ENCODE measurements around the gene RBM12. TPM values are rescaled to one million over a fixed set of nuclear protein-coding genes. Genes with fewer than 3 reads are reported as not detected.
"Not testable (repeated sequence)": the region's sequence is repeated elsewhere in the genome, so short reads cannot be mapped to it uniquely, and the experiment has no call there.

Gene RBM12
- polyA plus RNA-seq, 1 donor (not counting 4 experiments of a cell fraction or from before 2014, with no cell fraction given), result 98.9 TPM

GRCh38 chr20:35686872-35687271 is 22.2 kb upstream of the RBM12 start:
- H3K27ac ChIP-seq (ENCODE audit: control insufficient read depth, insufficient read depth, low read length); H3K4me2 ChIP-seq (ENCODE audit: control insufficient read depth, extremely low read depth, insufficient read depth, low read depth, low read length); DNase-seq (ENCODE audit: low read depth, low spot score); H3K79me2 ChIP-seq (ENCODE audit: control insufficient read depth, insufficient read depth, low read length); H4K20me1 ChIP-seq (ENCODE audit: control insufficient read depth, extremely low read depth, insufficient read depth, low read length); H3K9me3 ChIP-seq (ENCODE audit: control insufficient read depth, low read depth, low read length); H3K4me1 ChIP-seq (ENCODE audit: control insufficient read depth, extremely low read depth, insufficient read depth, low read length); H3K27me3 ChIP-seq (ENCODE audit: control insufficient read depth, extremely low read depth, insufficient read depth, low read length); H3K9ac ChIP-seq (ENCODE audit: control insufficient read depth, extremely low read depth, insufficient read depth, low read length); H3K9me1 ChIP-seq (ENCODE audit: control insufficient read depth, extremely low read depth, insufficient read depth, low read length); H2AFZ ChIP-seq (ENCODE audit: control insufficient read depth, low read length); FAIRE-seq; H3K36me3 ChIP-seq (ENCODE audit: control insufficient read depth in 2 of 2, extremely low read depth in 1 of 2, insufficient read depth in 2 of 2, low read length in 2 of 2); dilution Hi-C loops (cut with MboI; ENCODE audit: extremely low pct_ligation_motif_present, low sequenced_read_pairs); H3K4me3 ChIP-seq (ENCODE audit: control insufficient read depth in 2 of 3, extremely low read depth in 1 of 3, insufficient read depth in 2 of 3, low read depth in 1 of 3, low read length in 3 of 3): not testable (repeated sequence)
- peak in 2 of 3 experiments; percentile 10 to 18 for TF ChIP-seq CTCF (optimal IDR thresholded peaks at IDR 0.05 in 1 of 3, IDR thresholded peaks at IDR 0.05 in 1 of 3, conservative IDR thresholded peaks at IDR 0.05 in 1 of 3; ENCODE audit: extremely low read depth in 1 of 3, insufficient read depth in 2 of 3, low read length in 3 of 3)

GRCh38 chr20:35685368-35685767 is 20.7 kb upstream of the RBM12 start:
- H3K9me1 ChIP-seq (ENCODE audit: control insufficient read depth, extremely low read depth, insufficient read depth, low read length); H3K9ac ChIP-seq (ENCODE audit: control insufficient read depth, extremely low read depth, insufficient read depth, low read length); H3K4me2 ChIP-seq (ENCODE audit: control insufficient read depth, extremely low read depth, insufficient read depth, low read depth, low read length); H3K27me3 ChIP-seq (ENCODE audit: control insufficient read depth, extremely low read depth, insufficient read depth, low read length); H4K20me1 ChIP-seq (ENCODE audit: control insufficient read depth, extremely low read depth, insufficient read depth, low read length); H3K79me2 ChIP-seq (ENCODE audit: control insufficient read depth, insufficient read depth, low read length); FAIRE-seq; H3K9me3 ChIP-seq (ENCODE audit: control insufficient read depth, low read depth, low read length); H3K4me3 ChIP-seq (ENCODE audit: control insufficient read depth in 2 of 3, extremely low read depth in 1 of 3, insufficient read depth in 2 of 3, low read depth in 1 of 3, low read length in 3 of 3); H2AFZ ChIP-seq (ENCODE audit: control insufficient read depth, low read length); H3K4me1 ChIP-seq (ENCODE audit: control insufficient read depth, extremely low read depth, insufficient read depth, low read length); H3K36me3 ChIP-seq (ENCODE audit: control insufficient read depth in 2 of 2, extremely low read depth in 1 of 2, insufficient read depth in 2 of 2, low read length in 2 of 2); H3K27ac ChIP-seq (ENCODE audit: control insufficient read depth, insufficient read depth, low read length); DNase-seq (ENCODE audit: low read depth, low spot score); dilution Hi-C loops (cut with MboI; ENCODE audit: extremely low pct_ligation_motif_present, low sequenced_read_pairs): not testable (repeated sequence)

GRCh38 chr20:35681960-35682359 is 17.3 kb upstream of the RBM12 start:
- no peak for DNase-seq (ENCODE audit: low read depth, low spot score)
- H2AFZ ChIP-seq (ENCODE audit: control insufficient read depth, low read length), result no peak overlapping the region
- no peak for FAIRE-seq
- H3K9me3 ChIP-seq (ENCODE audit: control insufficient read depth, low read depth, low read length), result no peaks in the 10 kb centered on the region
- no peak for TF ChIP-seq CTCF (optimal IDR thresholded peaks at IDR 0.05 in 1 of 3, IDR thresholded peaks at IDR 0.05 in 1 of 3, conservative IDR thresholded peaks at IDR 0.05 in 1 of 3; ENCODE audit: extremely low read depth in 1 of 3, insufficient read depth in 2 of 3, low read length in 3 of 3)
- TF ChIP-seq EZH2 (IDR thresholded peaks at IDR 0.05; ENCODE audit: low read length), result no peak
- dilution Hi-C loops (cut with MboI; ENCODE audit: extremely low pct_ligation_motif_present, low sequenced_read_pairs), result no loop called here
- no peaks in the 10 kb centered on the region for H4K20me1 ChIP-seq (ENCODE audit: control insufficient read depth, extremely low read depth, insufficient read depth, low read length)
- H3K9me1 ChIP-seq (ENCODE audit: control insufficient read depth, extremely low read depth, insufficient read depth, low read length), result no peaks in the 10 kb centered on the region
- no peak overlapping the region for H3K9ac ChIP-seq (ENCODE audit: control insufficient read depth, extremely low read depth, insufficient read depth, low read length)
- no peaks in the 10 kb centered on the region for H3K79me2 ChIP-seq (ENCODE audit: control insufficient read depth, insufficient read depth, low read length)
- no peak overlapping the region for H3K27ac ChIP-seq (ENCODE audit: control insufficient read depth, insufficient read depth, low read length)
- no peaks in the 10 kb centered on the region for H3K27me3 ChIP-seq (ENCODE audit: control insufficient read depth, extremely low read depth, insufficient read depth, low read length)
- H3K36me3 ChIP-seq (ENCODE audit: control insufficient read depth in 2 of 2, extremely low read depth in 1 of 2, insufficient read depth in 2 of 2, low read length in 2 of 2), result peaks cover 2 to 11% of the 10 kb centered on the region in 2 experiments
- H3K4me1 ChIP-seq (ENCODE audit: control insufficient read depth, extremely low read depth, insufficient read depth, low read length), result no peaks in the 10 kb centered on the region
- no peak overlapping the region for H3K4me2 ChIP-seq (ENCODE audit: control insufficient read depth, extremely low read depth, insufficient read depth, low read depth, low read length)
- H3K4me3 ChIP-seq (ENCODE audit: control insufficient read depth in 2 of 3, extremely low read depth in 1 of 3, insufficient read depth in 2 of 3, low read depth in 1 of 3, low read length in 3 of 3), result no peak overlapping the region

All from keratinocyte (primary cell).